Measurements from ENCODE around the gene DOCK2.

Gene DOCK2

DNA sequence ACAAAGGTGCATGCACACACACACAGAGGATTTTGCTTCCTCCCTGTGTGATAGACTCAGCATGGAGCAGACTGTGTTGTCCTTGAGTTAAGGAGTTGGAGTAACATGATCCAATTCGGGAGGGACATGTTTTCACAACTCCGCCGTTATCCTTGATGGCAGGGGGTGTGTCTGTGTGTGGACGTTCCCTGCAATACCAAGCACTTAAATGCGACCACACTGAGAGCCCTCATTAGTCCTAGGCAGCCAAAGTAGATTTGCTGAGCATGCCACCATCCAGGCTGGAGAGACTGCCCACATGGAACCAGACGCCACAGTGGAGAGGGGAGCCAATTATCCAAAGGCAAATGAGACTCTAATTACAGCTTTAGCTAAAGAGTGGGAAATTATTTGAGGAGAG lies 140.1 kb downstream of the DOCK2 start (continued):
- TF ChIP-seq, protein P1, sequence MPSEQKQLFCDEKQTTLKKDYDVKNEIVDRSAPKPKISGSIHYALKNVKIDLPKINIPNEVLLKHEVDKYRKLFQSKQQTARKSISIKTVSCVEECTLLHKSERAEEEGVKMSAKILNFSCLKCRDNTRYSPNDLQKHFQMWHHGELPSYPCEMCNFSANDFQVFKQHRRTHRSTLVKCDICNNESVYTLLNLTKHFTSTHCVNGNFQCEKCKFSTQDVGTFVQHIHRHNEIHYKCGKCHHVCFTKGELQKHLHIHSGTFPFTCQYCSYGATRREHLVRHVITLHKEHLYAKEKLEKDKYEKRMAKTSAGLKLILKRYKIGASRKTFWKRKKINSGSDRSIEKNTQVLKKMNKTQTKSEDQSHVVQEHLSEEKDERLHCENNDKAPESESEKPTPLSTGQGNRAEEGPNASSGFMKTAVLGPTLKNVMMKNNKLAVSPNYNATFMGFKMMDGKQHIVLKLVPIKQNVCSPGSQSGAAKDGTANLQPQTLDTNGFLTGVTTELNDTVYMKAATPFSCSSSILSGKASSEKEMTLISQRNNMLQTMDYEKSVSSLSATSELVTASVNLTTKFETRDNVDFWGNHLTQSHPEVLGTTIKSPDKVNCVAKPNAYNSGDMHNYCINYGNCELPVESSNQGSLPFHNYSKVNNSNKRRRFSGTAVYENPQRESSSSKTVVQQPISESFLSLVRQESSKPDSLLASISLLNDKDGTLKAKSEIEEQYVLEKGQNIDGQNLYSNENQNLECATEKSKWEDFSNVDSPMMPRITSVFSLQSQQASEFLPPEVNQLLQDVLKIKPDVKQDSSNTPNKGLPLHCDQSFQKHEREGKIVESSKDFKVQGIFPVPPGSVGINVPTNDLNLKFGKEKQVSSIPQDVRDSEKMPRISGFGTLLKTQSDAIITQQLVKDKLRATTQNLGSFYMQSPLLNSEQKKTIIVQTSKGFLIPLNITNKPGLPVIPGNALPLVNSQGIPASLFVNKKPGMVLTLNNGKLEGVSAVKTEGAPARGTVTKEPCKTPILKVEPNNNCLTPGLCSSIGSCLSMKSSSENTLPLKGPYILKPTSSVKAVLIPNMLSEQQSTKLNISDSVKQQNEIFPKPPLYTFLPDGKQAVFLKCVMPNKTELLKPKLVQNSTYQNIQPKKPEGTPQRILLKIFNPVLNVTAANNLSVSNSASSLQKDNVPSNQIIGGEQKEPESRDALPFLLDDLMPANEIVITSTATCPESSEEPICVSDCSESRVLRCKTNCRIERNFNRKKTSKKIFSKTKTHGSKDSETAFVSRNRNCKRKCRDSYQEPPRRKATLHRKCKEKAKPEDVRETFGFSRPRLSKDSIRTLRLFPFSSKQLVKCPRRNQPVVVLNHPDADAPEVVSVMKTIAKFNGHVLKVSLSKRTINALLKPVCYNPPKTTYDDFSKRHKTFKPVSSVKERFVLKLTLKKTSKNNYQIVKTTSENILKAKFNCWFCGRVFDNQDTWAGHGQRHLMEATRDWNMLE (tag by site-specific recombination; conservative IDR thresholded peaks at IDR 0.05; ENCODE audit: low read depth) = no peak
- TF ChIP-seq ZNF747 (tag by site-specific recombination; IDR thresholded peaks at IDR 0.05) (no peak), ZSCAN16 (tag by site-specific recombination; IDR thresholded peaks at IDR 0.05) (no peak), KLF1 (tag by site-specific recombination; IDR thresholded peaks at IDR 0.05) (peak; percentile 63; the same call in 1 of the 2 replicates), ZNF157 (tag by site-specific recombination; IDR thresholded peaks at IDR 0.05) (no peak), ZNF350 (tag by site-specific recombination; IDR thresholded peaks at IDR 0.05) (no peak), ZNF792 (tag by site-specific recombination; IDR thresholded peaks at IDR 0.05) (no peak), ZNF830 (tag by site-specific recombination; IDR thresholded peaks at IDR 0.05; ENCODE audit: low read depth) (no peak), ZFHX2 (tag by site-specific recombination; conservative IDR thresholded peaks at IDR 0.05) (no peak), HOXA7 (CRISPR knock-in tag; IDR thresholded peaks at IDR 0.05; ENCODE audit: borderline replicate concordance) (no peak), SCRT1 (tag by site-specific recombination; IDR thresholded peaks at IDR 0.05; ENCODE audit: borderline replicate concordance) (no peak), ZNF677 (tag by site-specific recombination; IDR thresholded peaks at IDR 0.05) (no peak), ZNF2 (tag by site-specific recombination; IDR thresholded peaks at IDR 0.05) (no peak), ZNF302 (tag by site-specific recombination; IDR thresholded peaks at IDR 0.05; ENCODE audit: low read depth) (no peak), ZXDB (tag by site-specific recombination; IDR thresholded peaks at IDR 0.05) (no peak), ZNF169 (tag by site-specific recombination; IDR thresholded peaks at IDR 0.05) (no peak)
- TF ChIP-seq, protein P2, sequence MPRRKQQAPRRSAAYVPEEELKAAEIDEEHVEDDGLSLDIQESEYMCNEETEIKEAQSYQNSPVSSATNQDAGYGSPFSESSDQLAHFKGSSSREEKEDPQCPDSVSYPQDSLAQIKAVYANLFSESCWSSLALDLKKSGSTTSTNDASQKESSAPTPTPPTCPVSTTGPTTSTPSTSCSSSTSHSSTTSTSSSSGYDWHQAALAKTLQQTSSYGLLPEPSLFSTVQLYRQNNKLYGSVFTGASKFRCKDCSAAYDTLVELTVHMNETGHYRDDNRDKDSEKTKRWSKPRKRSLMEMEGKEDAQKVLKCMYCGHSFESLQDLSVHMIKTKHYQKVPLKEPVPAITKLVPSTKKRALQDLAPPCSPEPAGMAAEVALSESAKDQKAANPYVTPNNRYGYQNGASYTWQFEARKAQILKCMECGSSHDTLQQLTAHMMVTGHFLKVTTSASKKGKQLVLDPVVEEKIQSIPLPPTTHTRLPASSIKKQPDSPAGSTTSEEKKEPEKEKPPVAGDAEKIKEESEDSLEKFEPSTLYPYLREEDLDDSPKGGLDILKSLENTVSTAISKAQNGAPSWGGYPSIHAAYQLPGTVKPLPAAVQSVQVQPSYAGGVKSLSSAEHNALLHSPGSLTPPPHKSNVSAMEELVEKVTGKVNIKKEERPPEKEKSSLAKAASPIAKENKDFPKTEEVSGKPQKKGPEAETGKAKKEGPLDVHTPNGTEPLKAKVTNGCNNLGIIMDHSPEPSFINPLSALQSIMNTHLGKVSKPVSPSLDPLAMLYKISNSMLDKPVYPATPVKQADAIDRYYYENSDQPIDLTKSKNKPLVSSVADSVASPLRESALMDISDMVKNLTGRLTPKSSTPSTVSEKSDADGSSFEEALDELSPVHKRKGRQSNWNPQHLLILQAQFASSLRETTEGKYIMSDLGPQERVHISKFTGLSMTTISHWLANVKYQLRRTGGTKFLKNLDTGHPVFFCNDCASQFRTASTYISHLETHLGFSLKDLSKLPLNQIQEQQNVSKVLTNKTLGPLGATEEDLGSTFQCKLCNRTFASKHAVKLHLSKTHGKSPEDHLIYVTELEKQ (tag by site-specific recombination; IDR thresholded peaks at IDR 0.05; ENCODE audit: borderline replicate concordance) = no peak
- TF ChIP-seq, protein P3, sequence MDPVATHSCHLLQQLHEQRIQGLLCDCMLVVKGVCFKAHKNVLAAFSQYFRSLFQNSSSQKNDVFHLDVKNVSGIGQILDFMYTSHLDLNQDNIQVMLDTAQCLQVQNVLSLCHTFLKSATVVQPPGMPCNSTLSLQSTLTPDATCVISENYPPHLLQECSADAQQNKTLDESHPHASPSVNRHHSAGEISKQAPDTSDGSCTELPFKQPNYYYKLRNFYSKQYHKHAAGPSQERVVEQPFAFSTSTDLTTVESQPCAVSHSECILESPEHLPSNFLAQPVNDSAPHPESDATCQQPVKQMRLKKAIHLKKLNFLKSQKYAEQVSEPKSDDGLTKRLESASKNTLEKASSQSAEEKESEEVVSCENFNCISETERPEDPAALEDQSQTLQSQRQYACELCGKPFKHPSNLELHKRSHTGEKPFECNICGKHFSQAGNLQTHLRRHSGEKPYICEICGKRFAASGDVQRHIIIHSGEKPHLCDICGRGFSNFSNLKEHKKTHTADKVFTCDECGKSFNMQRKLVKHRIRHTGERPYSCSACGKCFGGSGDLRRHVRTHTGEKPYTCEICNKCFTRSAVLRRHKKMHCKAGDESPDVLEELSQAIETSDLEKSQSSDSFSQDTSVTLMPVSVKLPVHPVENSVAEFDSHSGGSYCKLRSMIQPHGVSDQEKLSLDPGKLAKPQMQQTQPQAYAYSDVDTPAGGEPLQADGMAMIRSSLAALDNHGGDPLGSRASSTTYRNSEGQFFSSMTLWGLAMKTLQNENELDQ (tag by site-specific recombination; IDR thresholded peaks at IDR 0.05; ENCODE audit: low read depth) = no peak
- TF ChIP-seq, protein P4, sequence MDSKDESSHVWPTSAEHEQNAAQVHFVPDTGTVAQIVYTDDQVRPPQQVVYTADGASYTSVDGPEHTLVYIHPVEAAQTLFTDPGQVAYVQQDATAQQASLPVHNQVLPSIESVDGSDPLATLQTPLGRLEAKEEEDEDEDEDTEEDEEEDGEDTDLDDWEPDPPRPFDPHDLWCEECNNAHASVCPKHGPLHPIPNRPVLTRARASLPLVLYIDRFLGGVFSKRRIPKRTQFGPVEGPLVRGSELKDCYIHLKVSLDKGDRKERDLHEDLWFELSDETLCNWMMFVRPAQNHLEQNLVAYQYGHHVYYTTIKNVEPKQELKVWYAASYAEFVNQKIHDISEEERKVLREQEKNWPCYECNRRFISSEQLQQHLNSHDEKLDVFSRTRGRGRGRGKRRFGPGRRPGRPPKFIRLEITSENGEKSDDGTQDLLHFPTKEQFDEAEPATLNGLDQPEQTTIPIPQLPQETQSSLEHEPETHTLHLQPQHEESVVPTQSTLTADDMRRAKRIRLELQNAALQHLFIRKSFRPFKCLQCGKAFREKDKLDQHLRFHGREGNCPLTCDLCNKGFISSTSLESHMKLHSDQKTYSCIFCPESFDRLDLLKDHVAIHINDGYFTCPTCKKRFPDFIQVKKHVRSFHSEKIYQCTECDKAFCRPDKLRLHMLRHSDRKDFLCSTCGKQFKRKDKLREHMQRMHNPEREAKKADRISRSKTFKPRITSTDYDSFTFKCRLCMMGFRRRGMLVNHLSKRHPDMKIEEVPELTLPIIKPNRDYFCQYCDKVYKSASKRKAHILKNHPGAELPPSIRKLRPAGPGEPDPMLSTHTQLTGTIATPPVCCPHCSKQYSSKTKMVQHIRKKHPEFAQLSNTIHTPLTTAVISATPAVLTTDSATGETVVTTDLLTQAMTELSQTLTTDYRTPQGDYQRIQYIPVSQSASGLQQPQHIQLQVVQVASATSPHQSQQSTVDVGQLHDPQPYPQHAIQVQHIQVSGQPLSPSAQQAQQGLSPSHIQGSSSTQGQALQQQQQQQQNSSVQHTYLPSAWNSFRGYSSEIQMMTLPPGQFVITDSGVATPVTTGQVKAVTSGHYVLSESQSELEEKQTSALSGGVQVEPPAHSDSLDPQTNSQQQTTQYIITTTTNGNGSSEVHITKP (tag by site-specific recombination; IDR thresholded peaks at IDR 0.05) = peak; percentile 72
- TF ChIP-seq, protein P5, sequence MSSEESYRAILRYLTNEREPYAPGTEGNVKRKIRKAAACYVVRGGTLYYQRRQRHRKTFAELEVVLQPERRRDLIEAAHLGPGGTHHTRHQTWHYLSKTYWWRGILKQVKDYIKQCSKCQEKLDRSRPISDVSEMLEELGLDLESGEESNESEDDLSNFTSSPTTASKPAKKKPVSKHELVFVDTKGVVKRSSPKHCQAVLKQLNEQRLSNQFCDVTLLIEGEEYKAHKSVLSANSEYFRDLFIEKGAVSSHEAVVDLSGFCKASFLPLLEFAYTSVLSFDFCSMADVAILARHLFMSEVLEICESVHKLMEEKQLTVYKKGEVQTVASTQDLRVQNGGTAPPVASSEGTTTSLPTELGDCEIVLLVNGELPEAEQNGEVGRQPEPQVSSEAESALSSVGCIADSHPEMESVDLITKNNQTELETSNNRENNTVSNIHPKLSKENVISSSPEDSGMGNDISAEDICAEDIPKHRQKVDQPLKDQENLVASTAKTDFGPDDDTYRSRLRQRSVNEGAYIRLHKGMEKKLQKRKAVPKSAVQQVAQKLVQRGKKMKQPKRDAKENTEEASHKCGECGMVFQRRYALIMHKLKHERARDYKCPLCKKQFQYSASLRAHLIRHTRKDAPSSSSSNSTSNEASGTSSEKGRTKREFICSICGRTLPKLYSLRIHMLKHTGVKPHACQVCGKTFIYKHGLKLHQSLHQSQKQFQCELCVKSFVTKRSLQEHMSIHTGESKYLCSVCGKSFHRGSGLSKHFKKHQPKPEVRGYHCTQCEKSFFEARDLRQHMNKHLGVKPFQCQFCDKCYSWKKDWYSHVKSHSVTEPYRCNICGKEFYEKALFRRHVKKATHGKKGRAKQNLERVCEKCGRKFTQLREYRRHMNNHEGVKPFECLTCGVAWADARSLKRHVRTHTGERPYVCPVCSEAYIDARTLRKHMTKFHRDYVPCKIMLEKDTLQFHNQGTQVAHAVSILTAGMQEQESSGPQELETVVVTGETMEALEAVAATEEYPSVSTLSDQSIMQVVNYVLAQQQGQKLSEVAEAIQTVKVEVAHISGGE (tag by site-specific recombination; conservative IDR thresholded peaks at IDR 0.05; ENCODE audit: low read depth) = no peak
- TF ChIP-seq, protein P6, sequence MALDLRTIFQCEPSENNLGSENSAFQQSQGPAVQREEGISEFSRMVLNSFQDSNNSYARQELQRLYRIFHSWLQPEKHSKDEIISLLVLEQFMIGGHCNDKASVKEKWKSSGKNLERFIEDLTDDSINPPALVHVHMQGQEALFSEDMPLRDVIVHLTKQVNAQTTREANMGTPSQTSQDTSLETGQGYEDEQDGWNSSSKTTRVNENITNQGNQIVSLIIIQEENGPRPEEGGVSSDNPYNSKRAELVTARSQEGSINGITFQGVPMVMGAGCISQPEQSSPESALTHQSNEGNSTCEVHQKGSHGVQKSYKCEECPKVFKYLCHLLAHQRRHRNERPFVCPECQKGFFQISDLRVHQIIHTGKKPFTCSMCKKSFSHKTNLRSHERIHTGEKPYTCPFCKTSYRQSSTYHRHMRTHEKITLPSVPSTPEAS (tag by site-specific recombination; IDR thresholded peaks at IDR 0.05) = no peak

All from HEK293 (cell line).